ENCODE results near the gene UPK1B. TPM values are rescaled to one million over a fixed set of nuclear protein-coding genes. Genes with fewer than 3 reads are reported as not detected.

The UPK1B gene
- total and polyA plus RNA-seq, 2 donors (not counting 3 experiments of a cell fraction or from before 2014, with no cell fraction given): not detected

- H2AFZ ChIP-seq (ENCODE audit: low read depth, low read length): no peak overlapping the region
- H3K4me2 ChIP-seq (ENCODE audit: insufficient read depth, low read length): no peak overlapping the region
- dilution Hi-C loops (cut with MboI; ENCODE audit: extremely low pct_ligation_motif_present, low sequenced_read_pairs): no loop called here
- POLR2A ChIA-PET: no interaction called here
- BruUV-seq (replicated peaks): no TSS peak
- H3K9me1 ChIP-seq (replicated peaks; ENCODE audit: control insufficient read depth, extremely low read depth, insufficient read depth, low read length): no peaks in the 10 kb centered on the region
- intact Hi-C loops (cut with micrococcal nuclease): no loop called here
- H3K36me3 ChIP-seq (ENCODE audit: control insufficient read depth in 2 of 2, extremely low read depth in 1 of 2, insufficient read depth in 2 of 2, low read length in 2 of 2): no peaks in the 10 kb centered on the region
- no peak overlapping the region for H3K27ac ChIP-seq (ENCODE audit: insufficient read depth, low read depth, low read length)
- no peaks in the 10 kb centered on the region for H3K79me2 ChIP-seq (ENCODE audit: control insufficient read depth, insufficient read depth, low read length)
- H3K9ac ChIP-seq (replicated peaks; ENCODE audit: extremely low read depth, insufficient read depth, low read length): no peak overlapping the region
- CTCF ChIA-PET: interaction anchor here (1.6 kb wide), 1 partner anchor 84 kb away, joined by 4 read pairs; no protein-coding TSS in a partner anchor
- TF ChIP-seq EZH2 (IDR thresholded peaks at IDR 0.05; ENCODE audit: borderline replicate concordance, low read depth, low read length, severe bottlenecking) (no peak), FOS (IDR thresholded peaks at IDR 0.05; ENCODE audit: borderline replicate concordance, insufficient read depth, low read length) (no peak), JUN (IDR thresholded peaks at IDR 0.05; ENCODE audit: borderline replicate concordance, insufficient read depth, insufficient read length, low read depth) (no peak)
- TF ChIP-seq, protein P1, sequence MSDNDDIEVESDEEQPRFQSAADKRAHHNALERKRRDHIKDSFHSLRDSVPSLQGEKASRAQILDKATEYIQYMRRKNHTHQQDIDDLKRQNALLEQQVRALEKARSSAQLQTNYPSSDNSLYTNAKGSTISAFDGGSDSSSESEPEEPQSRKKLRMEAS (IDR thresholded peaks at IDR 0.05; ENCODE audit: insufficient read depth, insufficient read length): no peak
- no peaks in the 10 kb centered on the region for H4K20me1 ChIP-seq (replicated peaks; ENCODE audit: control insufficient read depth, extremely low read depth, insufficient read depth, low read length)
- FAIRE-seq: no peak
- H3K9me3 ChIP-seq (replicated peaks; ENCODE audit: control insufficient read depth, insufficient read depth, low read length): no peaks in the 10 kb centered on the region
- DNase-seq (ENCODE audit: low read depth, low spot score): no peak
- no peak overlapping the region for H3K4me3 ChIP-seq (replicated peaks in 1 of 3; ENCODE audit: insufficient read depth in 1 of 3, low read depth in 1 of 3, low read length in 3 of 3)
- H3K27me3 ChIP-seq (ENCODE audit: control insufficient read depth in 2 of 2, insufficient read depth in 2 of 2, low read length in 2 of 2): no peaks in the 10 kb centered on the region
- no peaks in the 10 kb centered on the region for H3K4me1 ChIP-seq (ENCODE audit: control insufficient read depth, extremely low read depth, insufficient read depth, low read length)
These were observed 16.5 kb upstream of the UPK1B start for GRCh38 chr3:119156868-119157267.

- Histone ChIP-seq H3K36me3 (ENCODE audit: control insufficient read depth in 2 of 2, extremely low read depth in 1 of 2, insufficient read depth in 2 of 2, low read length in 2 of 2) (no peaks in the 10 kb centered on the region), H3K4me1 (ENCODE audit: control insufficient read depth, extremely low read depth, insufficient read depth, low read length) (no peaks in the 10 kb centered on the region), H3K9me3 (replicated peaks; ENCODE audit: control insufficient read depth, insufficient read depth, low read length) (no peaks in the 10 kb centered on the region), H3K4me3 (replicated peaks in 1 of 3; ENCODE audit: insufficient read depth in 1 of 3, low read depth in 1 of 3, low read length in 3 of 3) (no peak overlapping the region), H3K79me2 (ENCODE audit: control insufficient read depth, insufficient read depth, low read length) (no peaks in the 10 kb centered on the region), H3K9me1 (replicated peaks; ENCODE audit: control insufficient read depth, extremely low read depth, insufficient read depth, low read length) (no peaks in the 10 kb centered on the region), H3K4me2 (ENCODE audit: insufficient read depth, low read length) (no peak overlapping the region), H4K20me1 (replicated peaks; ENCODE audit: control insufficient read depth, extremely low read depth, insufficient read depth, low read length) (no peaks in the 10 kb centered on the region), H3K27ac (ENCODE audit: insufficient read depth, low read depth, low read length) (no peak overlapping the region), H3K9ac (replicated peaks; ENCODE audit: extremely low read depth, insufficient read depth, low read length) (no peak overlapping the region), H3K27me3 (ENCODE audit: control insufficient read depth in 2 of 2, insufficient read depth in 2 of 2, low read length in 2 of 2) (no peaks in the 10 kb centered on the region), H2AFZ (ENCODE audit: low read depth, low read length) (no peak overlapping the region)
- BruUV-seq (replicated peaks): no TSS peak
- intact Hi-C loops (cut with micrococcal nuclease) (no loop called here), dilution Hi-C loops (cut with MboI; ENCODE audit: extremely low pct_ligation_motif_present, low sequenced_read_pairs) (no loop called here)
- FAIRE-seq: no peak
- DNase-seq (ENCODE audit: low read depth, low spot score): no peak
- ChIA-PET POLR2A (no interaction called here), CTCF (interaction anchor here (1.6 kb wide), 1 partner anchor 83 kb away, joined by 4 read pairs; no protein-coding TSS in a partner anchor)
- TF ChIP-seq POLR2AphosphoS5 (IDR thresholded peaks at IDR 0.05; ENCODE audit: insufficient read depth, low read depth, low read length) (no peak), FOS (IDR thresholded peaks at IDR 0.05; ENCODE audit: borderline replicate concordance, insufficient read depth, low read length) (no peak), MYC (IDR thresholded peaks at IDR 0.05; ENCODE audit: low read depth, low read length) (no peak), GATA2 (IDR thresholded peaks at IDR 0.05; ENCODE audit: insufficient read depth, insufficient read length, low read depth, low read length) (no peak), JUN (IDR thresholded peaks at IDR 0.05; ENCODE audit: borderline replicate concordance, insufficient read depth, insufficient read length, low read depth) (no peak), EZH2 (IDR thresholded peaks at IDR 0.05; ENCODE audit: borderline replicate concordance, low read depth, low read length, severe bottlenecking) (no peak), POLR2A (IDR thresholded peaks at IDR 0.05; ENCODE audit: low read depth, low read length) (no peak)
- TF ChIP-seq, protein P2, sequence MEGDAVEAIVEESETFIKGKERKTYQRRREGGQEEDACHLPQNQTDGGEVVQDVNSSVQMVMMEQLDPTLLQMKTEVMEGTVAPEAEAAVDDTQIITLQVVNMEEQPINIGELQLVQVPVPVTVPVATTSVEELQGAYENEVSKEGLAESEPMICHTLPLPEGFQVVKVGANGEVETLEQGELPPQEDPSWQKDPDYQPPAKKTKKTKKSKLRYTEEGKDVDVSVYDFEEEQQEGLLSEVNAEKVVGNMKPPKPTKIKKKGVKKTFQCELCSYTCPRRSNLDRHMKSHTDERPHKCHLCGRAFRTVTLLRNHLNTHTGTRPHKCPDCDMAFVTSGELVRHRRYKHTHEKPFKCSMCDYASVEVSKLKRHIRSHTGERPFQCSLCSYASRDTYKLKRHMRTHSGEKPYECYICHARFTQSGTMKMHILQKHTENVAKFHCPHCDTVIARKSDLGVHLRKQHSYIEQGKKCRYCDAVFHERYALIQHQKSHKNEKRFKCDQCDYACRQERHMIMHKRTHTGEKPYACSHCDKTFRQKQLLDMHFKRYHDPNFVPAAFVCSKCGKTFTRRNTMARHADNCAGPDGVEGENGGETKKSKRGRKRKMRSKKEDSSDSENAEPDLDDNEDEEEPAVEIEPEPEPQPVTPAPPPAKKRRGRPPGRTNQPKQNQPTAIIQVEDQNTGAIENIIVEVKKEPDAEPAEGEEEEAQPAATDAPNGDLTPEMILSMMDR (IDR thresholded peaks at IDR 0.05; ENCODE audit: extremely low read depth in 1 of 2, insufficient read depth in 1 of 2, low read depth in 1 of 2, low read length in 2 of 2): no peak
- TF ChIP-seq, protein P1 (IDR thresholded peaks at IDR 0.05; ENCODE audit: insufficient read depth, insufficient read length): no peak
These were observed 15.4 kb upstream of the UPK1B start for GRCh38 chr3:119157971-119158370.
